ENCODE results near the gene COG5.

GRCh38 chr7:107479303-107479702 is 84.4 kb downstream of the COG5 start:
- TF ChIP-seq CTCF (IDR thresholded peaks at IDR 0.05; ENCODE audit: low read length) (no peak), EZH2 (IDR thresholded peaks at IDR 0.05; ENCODE audit: borderline replicate concordance, low read length) (no peak)
